Urinary bladder (tissue), 4 donors: ENCODE results near the gene CDC42BPA. TPM values are rescaled to one million over a fixed set of nuclear protein-coding genes. Genes with fewer than 3 reads are reported as not detected.

Experiments used
- DNase-seq: peaks from one replicate; pipeline ENCODE4 v3.0.0-alpha.2; 2015; ENCODE audit errors: extremely low spot score
- H3K27ac ChIP-seq: one replicate; pipeline ENCODE4 v1.5.1; 2013; ENCODE audit warnings: low read depth, mild to moderate bottlenecking, moderate library complexity
- H3K36me3 ChIP-seq: one replicate; pipeline ENCODE4 v1.6.1; 2013; ENCODE audit warnings: mild to moderate bottlenecking, moderate library complexity; ENCODE audit not compliant: insufficient read depth
- H3K4me1 ChIP-seq: one replicate; pipeline ENCODE4 v1.6.1; 2013; ENCODE audit warnings: mild to moderate bottlenecking, moderate library complexity; ENCODE audit not compliant: insufficient read depth
- H3K4me3 ChIP-seq: one replicate; pipeline ENCODE4 v1.5.1; 2013; ENCODE audit warnings: low read depth, low read length
- WGBS: extraction: QIAGEN DNeasy Blood & Tissue Kit; methylation state at CpG from one replicate; pipeline ENCODE4 v1.1.7; 2013; 5-methylcytosine and 5-hydroxymethylcytosine counted together
- polyA plus RNA-seq: library from polyadenylated mRNA; stranded (reverse); fragments of 200-250 nt; gene quantifications from one replicate; pipeline ENCODE4 v1.2.3, GENCODE V29; 2013
- total RNA-seq: library from RNA; depleted of rRNA; stranded (reverse); fragments of >200 nt; gene quantifications from one replicate; pipeline ENCODE4 v1.2.3, GENCODE V29; 2014
- donor health status: healthy with polysubstance abuse.
- donor health status: healthy.

The CDC42BPA gene
- total and polyA plus RNA-seq, 2 donors = 36.6 to 194 TPM

- DNase-seq = no peak
- 85% methylated on average over 9 of the region's 9 CpGs for WGBS
Observed at GRCh38 chr1:227323171-227323966, 5.1 kb upstream of the CDC42BPA start.

GRCh38 chr1:227322376-227322775 is 4.1 kb upstream of the CDC42BPA start:
- no peak for DNase-seq
- Histone ChIP-seq H3K4me3 (no peak overlapping the region), H3K4me1 (no peaks in the 10 kb centered on the region), H3K36me3 (no peaks in the 10 kb centered on the region), H3K27ac (no peak overlapping the region)
- WGBS = 83% methylated on average over 4 of the region's 4 CpGs

More at GRCh38 chr1:227323171-227323966, 5.1 kb upstream of the CDC42BPA start:
- Histone ChIP-seq H3K27ac (no peak overlapping the region), H3K4me3 (no peak overlapping the region), H3K36me3 (no peaks in the 10 kb centered on the region), H3K4me1 (no peaks in the 10 kb centered on the region)

GRCh38 chr1:227321035-227321434 is 2.7 kb upstream of the CDC42BPA start:
- 92% methylated on average over 2 of the region's 2 CpGs for WGBS
- H3K4me3 ChIP-seq = no peak overlapping the region

GRCh38 chr1:227320476-227320875 is 2.2 kb upstream of the CDC42BPA start:
- no peaks in the 10 kb centered on the region for H3K36me3 ChIP-seq
- no peaks in the 10 kb centered on the region for H3K4me1 ChIP-seq
- DNase-seq = no peak
- H3K27ac ChIP-seq = no peak overlapping the region
- no peak overlapping the region for H3K4me3 ChIP-seq
- WGBS = 87% methylated on average over 4 of the region's 4 CpGs

More at GRCh38 chr1:227321035-227321434, 2.7 kb upstream of the CDC42BPA start:
- H3K36me3 ChIP-seq = no peaks in the 10 kb centered on the region
- DNase-seq = no peak
- H3K4me1 ChIP-seq = no peaks in the 10 kb centered on the region
- H3K27ac ChIP-seq = no peak overlapping the region

GRCh38 chr1:227318853-227319607 is 738 bp upstream of the CDC42BPA start:
- Histone ChIP-seq H3K4me3 (peak overlapping the region; percentile 91), H3K4me1 (no peaks in the 10 kb centered on the region), H3K36me3 (no peaks in the 10 kb centered on the region), H3K27ac (peak overlapping the region; percentile 92)
- peak; percentile 63 for DNase-seq
- WGBS = 7% methylated on average over 30 of the region's 30 CpGs

- WGBS = under 1% methylated on average over 30 of the region's 30 CpGs
- DNase-seq = no peak
- no peaks in the 10 kb centered on the region for H3K36me3 ChIP-seq
Observed at GRCh38 chr1:227317523-227318015, 723 bp downstream of the CDC42BPA start.

GRCh38 chr1:227317011-227317451 is 1.3 kb downstream of the CDC42BPA start:
- DNase-seq = no peak
- H3K36me3 ChIP-seq = no peaks in the 10 kb centered on the region
- WGBS = 8% methylated on average over 6 of the region's 6 CpGs

More at GRCh38 chr1:227317523-227318015, 723 bp downstream of the CDC42BPA start:
- Histone ChIP-seq H3K27ac (peak overlapping the region; percentile 92), H3K4me3 (peak overlapping the region; percentile 91), H3K4me1 (peaks cover 2% of the 10 kb centered on the region)

GRCh38 chr1:227316456-227316855 is 1.8 kb downstream of the CDC42BPA start:
- H3K36me3 ChIP-seq = no peaks in the 10 kb centered on the region
- H3K4me1 ChIP-seq = peaks cover 2% of the 10 kb centered on the region
- H3K27ac ChIP-seq = no peak overlapping the region
- no peak for DNase-seq
- H3K4me3 ChIP-seq = peak overlapping the region; percentile 91

More at GRCh38 chr1:227317011-227317451, 1.3 kb downstream of the CDC42BPA start:
- Histone ChIP-seq H3K4me1 (peaks cover 2% of the 10 kb centered on the region), H3K27ac (no peak overlapping the region), H3K4me3 (peak overlapping the region; percentile 91)

GRCh38 chr1:227315629-227316346 is 2.5 kb downstream of the CDC42BPA start:
- Histone ChIP-seq H3K4me3 (peak overlapping the region; percentile 91), H3K4me1 (peaks cover 2% of the 10 kb centered on the region), H3K27ac (no peak overlapping the region), H3K36me3 (no peaks in the 10 kb centered on the region)
- 13% methylated on average over 7 of the region's 7 CpGs for WGBS
- no peak for DNase-seq

GRCh38 chr1:227314014-227314848 is 4.1 kb downstream of the CDC42BPA start:
- Histone ChIP-seq H3K4me1 (peaks cover 2% of the 10 kb centered on the region), H3K36me3 (no peaks in the 10 kb centered on the region), H3K4me3 (no peak overlapping the region), H3K27ac (no peak overlapping the region)
- 36% methylated on average over 6 of the region's 6 CpGs for WGBS
- no peak for DNase-seq

- 80% methylated on average over 6 of the region's 6 CpGs for WGBS
- H3K27ac ChIP-seq = no peak overlapping the region
- no peaks in the 10 kb centered on the region for H3K36me3 ChIP-seq
- no peak for DNase-seq
- H3K4me3 ChIP-seq = no peak overlapping the region
- peaks cover 2% of the 10 kb centered on the region for H3K4me1 ChIP-seq
Observed at GRCh38 chr1:227312361-227313025, 5.8 kb downstream of the CDC42BPA start.

- no peak overlapping the region for H3K4me3 ChIP-seq
- peaks cover 2% of the 10 kb centered on the region for H3K4me1 ChIP-seq
- H3K27ac ChIP-seq = no peak overlapping the region
- WGBS = 79% methylated on average over 4 of the region's 4 CpGs
- no peaks in the 10 kb centered on the region for H3K36me3 ChIP-seq
- DNase-seq = no peak
Observed at GRCh38 chr1:227311389-227312001, 6.8 kb downstream of the CDC42BPA start.
